Stimulated activated naive CD8-positive, alpha-beta T cell treated with anti-CD3 and anti-CD28 coated beads, Interleukin-15, Interleukin-2, amounts not matched to agents 100 ng/mL and 50 ng/mL, for 24 hours (primary cell): Measurements from ENCODE around the gene DNAJC6.
"Not testable (repeated sequence)": the region's sequence is repeated elsewhere in the genome, so short reads cannot be mapped to it uniquely, and the experiment has no call there.

Source experiments
- H3K27ac Mint-ChIP-seq: one replicate; pipeline ENCODE4 v1.8.0; 2021; ENCODE audit warnings: mild to moderate bottlenecking, mixed read lengths
- H3K27me3 Mint-ChIP-seq: one replicate; pipeline ENCODE4 v1.8.0; 2021; ENCODE audit warnings: mixed read lengths
- H3K36me3 Mint-ChIP-seq: one replicate; pipeline ENCODE4 v1.8.0; 2021; ENCODE audit warnings: low read depth, mixed read lengths
- H3K4me1 Mint-ChIP-seq: one replicate; pipeline ENCODE4 v1.8.0; 2021; ENCODE audit warnings: low read depth, mixed read lengths
- H3K4me3 Mint-ChIP-seq: one replicate; pipeline ENCODE4 v1.8.0; 2021; ENCODE audit warnings: mild to moderate bottlenecking, mixed read lengths
- H3K9me3 Mint-ChIP-seq: one replicate; pipeline ENCODE4 v1.8.0; 2021; ENCODE audit warnings: mixed read lengths

Gene DNAJC6

DNA sequence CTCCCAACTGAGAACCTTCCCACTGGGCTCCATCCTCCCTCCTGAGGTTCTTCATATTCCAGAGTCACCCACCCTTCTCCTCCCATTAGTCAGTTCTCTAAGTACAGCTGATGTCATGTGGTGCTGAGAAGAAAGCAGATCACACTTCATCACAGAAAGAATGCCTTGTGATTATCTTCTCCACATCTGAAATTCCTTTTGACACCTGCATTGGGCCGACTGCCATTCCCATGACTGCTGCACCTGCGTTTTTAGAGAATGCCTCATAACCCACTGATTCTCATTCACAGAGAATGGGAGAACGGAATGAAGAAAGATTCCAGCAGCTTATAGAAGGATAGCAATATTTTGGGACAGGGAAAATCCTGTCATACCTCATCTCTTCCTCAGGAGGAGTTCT, 125.4 kb downstream of the DNAJC6 start:
- H3K27me3 Mint-ChIP-seq, result no peaks in the 10 kb centered on the region
- H3K4me3 Mint-ChIP-seq, result no peak overlapping the region
- H3K36me3 Mint-ChIP-seq, result peaks cover 15% of the 10 kb centered on the region
- peaks cover 4% of the 10 kb centered on the region for H3K4me1 Mint-ChIP-seq
- no peaks in the 10 kb centered on the region for H3K9me3 Mint-ChIP-seq
- H3K27ac Mint-ChIP-seq, result no peak overlapping the region

DNA sequence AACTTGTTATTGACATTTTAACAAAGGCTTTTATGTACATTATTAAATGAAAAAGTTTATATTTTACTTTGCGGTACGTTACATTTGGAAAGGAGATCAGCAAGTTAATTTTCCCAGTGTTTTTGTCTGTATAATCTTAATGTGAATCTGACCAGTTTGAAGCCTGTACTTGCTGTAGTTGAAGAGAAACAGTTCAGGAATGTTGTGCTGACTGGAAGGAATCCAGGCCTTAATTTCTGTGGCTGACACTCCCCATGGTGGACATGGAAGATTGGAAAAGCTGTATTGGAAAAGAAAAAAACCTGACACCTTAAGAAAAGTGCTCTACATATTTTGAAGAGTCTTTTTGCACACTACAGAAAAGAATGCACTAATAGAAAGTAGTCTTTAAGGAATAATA, 126.6 kb downstream of the DNAJC6 start:
- H3K4me1 Mint-ChIP-seq, result peaks cover under 1% of the 10 kb centered on the region
- H3K27ac Mint-ChIP-seq, result no peak overlapping the region
- H3K27me3 Mint-ChIP-seq, result no peaks in the 10 kb centered on the region
- no peaks in the 10 kb centered on the region for H3K9me3 Mint-ChIP-seq
- peaks cover 11% of the 10 kb centered on the region for H3K36me3 Mint-ChIP-seq
- H3K4me3 Mint-ChIP-seq, result no peak overlapping the region

DNA sequence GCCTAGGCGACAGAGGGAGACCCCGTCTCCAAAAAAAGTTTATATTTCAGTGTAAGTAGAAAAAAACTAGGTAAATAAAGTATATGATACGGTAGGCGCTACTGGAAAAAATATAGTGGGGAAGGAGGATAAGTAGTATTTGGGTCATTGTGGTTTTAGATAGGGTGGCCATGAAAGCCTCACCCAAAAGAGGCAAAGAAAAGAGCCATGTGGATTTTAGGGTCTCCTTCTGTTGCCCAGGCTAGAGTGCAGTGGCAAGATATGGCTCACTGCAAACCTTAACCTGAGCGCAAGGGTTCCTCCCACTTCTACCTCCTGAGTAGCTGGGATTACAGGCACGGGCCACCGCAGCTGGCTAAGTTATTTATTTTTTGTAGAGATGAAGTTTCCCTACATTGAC, 128.3 kb downstream of the DNAJC6 start:
- peaks cover 11% of the 10 kb centered on the region for H3K36me3 Mint-ChIP-seq
- H3K27me3 Mint-ChIP-seq, result no peaks in the 10 kb centered on the region
- no peak overlapping the region for H3K27ac Mint-ChIP-seq
- H3K9me3 Mint-ChIP-seq, result no peaks in the 10 kb centered on the region
- no peak overlapping the region for H3K4me3 Mint-ChIP-seq
- no peaks in the 10 kb centered on the region for H3K4me1 Mint-ChIP-seq

DNA sequence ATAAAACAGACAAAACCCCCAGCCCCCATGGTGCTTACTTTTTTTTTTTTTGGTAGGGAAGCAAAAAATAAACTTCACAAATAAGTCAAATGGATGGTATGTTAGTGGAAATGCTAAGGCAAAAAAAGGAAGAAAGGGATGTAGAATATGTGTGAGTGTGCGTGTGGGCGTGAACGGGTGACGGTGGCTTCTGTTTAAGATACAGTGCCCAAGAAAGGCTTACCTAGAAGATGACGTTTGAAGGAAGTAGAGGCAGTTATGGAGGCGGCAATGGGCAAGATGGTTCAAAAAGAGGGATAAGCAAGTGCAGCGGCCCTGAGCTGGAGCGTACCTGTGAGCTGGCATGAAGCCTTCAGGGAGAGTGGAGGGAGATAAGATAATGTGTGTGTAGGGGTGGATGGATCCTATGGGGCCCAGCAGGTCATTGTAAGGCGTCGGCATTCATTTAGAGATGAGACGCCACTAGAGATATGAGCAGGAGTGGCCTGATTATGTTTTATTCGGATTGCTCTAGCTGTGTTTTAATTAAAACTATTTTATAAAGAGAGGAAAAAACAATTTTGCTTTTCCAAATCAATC, 131.1 kb downstream of the DNAJC6 start:
- H3K27me3 Mint-ChIP-seq, result no peaks in the 10 kb centered on the region
- H3K36me3 Mint-ChIP-seq, result no peaks in the 10 kb centered on the region
- no peak overlapping the region for H3K4me3 Mint-ChIP-seq
- H3K27ac Mint-ChIP-seq, result no peak overlapping the region
- no peaks in the 10 kb centered on the region for H3K4me1 Mint-ChIP-seq
- no peaks in the 10 kb centered on the region for H3K9me3 Mint-ChIP-seq

DNA sequence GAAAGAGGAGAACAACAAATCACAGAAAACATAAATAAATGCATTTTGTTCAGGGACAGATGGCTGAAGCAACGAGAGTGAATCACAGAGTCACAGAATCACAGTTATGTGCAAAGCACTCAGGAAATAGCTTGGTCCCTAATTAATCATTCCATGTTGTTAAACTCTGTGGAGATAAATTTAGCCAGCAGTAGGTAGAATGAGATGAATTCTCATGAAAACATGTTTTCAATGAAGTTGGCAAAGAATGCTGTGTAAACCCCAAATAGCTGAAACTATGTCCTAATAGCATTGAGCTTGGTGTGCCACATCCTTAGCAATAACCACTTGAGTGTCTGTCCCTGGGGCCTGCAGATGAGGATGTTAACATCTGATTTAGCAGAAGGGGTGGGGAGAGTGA, 131.6 kb downstream of the DNAJC6 start:
- no peaks in the 10 kb centered on the region for H3K36me3 Mint-ChIP-seq
- no peaks in the 10 kb centered on the region for H3K27me3 Mint-ChIP-seq
- H3K4me1 Mint-ChIP-seq, result no peaks in the 10 kb centered on the region
- no peak overlapping the region for H3K4me3 Mint-ChIP-seq
- no peaks in the 10 kb centered on the region for H3K9me3 Mint-ChIP-seq
- no peak overlapping the region for H3K27ac Mint-ChIP-seq

DNA sequence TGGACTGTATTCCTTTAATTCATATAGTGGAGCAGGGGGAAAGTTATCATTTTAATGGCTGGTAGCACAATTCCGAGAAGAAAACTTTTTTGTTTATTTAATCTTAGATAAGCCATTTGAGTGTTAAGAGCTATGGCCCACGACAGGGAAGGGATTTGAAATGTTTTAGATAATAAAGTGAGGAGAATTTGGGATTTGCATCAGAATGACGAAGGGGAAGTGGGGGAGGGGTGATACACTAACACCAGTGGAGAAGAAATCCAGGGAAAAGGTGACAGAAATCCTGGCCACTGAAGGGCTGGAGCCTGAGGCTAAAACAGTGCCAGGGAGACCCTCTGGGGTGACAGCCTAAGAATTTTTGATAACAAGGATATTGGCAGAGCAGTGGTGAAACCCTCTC, 132.1 kb downstream of the DNAJC6 start:
- no peak overlapping the region for H3K4me3 Mint-ChIP-seq
- H3K36me3 Mint-ChIP-seq, result no peaks in the 10 kb centered on the region
- H3K27ac Mint-ChIP-seq, result no peak overlapping the region
- no peaks in the 10 kb centered on the region for H3K4me1 Mint-ChIP-seq
- H3K9me3 Mint-ChIP-seq, result no peaks in the 10 kb centered on the region
- no peaks in the 10 kb centered on the region for H3K27me3 Mint-ChIP-seq

DNA sequence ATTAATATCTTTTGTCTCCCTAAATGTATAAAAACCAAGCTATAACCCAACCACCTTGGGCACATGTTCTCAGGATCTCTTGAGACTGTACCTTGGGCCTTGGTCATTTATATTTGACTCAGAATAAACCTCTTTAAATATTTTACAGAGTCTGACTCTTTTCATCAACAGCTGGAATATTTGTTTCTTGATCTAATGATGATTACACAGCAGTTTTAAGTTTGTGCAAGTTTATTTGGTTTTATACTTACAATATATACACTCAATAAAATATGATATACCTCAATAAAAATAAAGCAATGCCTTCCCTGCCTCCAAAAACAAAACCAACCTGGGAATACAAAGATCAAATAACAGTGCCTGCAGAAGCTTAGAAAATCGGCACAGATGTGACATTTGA, 133.1 kb downstream of the DNAJC6 start:
- no peak overlapping the region for H3K27ac Mint-ChIP-seq
- no peaks in the 10 kb centered on the region for H3K27me3 Mint-ChIP-seq
- H3K9me3 Mint-ChIP-seq, result no peaks in the 10 kb centered on the region
- no peaks in the 10 kb centered on the region for H3K4me1 Mint-ChIP-seq
- no peak overlapping the region for H3K4me3 Mint-ChIP-seq
- H3K36me3 Mint-ChIP-seq, result no peaks in the 10 kb centered on the region

DNA sequence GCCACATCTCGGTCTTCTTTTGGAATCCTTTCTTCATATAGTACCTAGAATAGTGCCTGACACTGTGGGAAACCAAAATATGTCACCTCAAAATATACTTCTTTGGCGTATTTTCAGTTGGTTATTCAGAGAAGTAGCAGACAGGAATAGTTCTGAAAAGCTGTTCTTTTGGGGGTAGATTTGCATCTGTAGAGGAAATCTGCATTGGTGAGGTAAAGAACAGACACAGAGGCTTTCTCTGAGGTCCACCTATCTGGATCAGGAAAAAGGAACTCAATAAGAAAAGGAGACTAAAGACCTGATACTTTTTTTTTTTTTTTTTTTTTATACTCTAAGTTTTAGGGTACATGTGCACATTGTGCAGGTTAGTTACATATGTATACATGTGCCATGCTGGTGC, 134.3 kb downstream of the DNAJC6 start:
- Mint-ChIP-seq H3K27ac (no peak overlapping the region), H3K27me3 (no peaks in the 10 kb centered on the region), H3K9me3 (no peaks in the 10 kb centered on the region), H3K4me3 (no peak overlapping the region), H3K36me3 (no peaks in the 10 kb centered on the region), H3K4me1 (no peaks in the 10 kb centered on the region)

DNA sequence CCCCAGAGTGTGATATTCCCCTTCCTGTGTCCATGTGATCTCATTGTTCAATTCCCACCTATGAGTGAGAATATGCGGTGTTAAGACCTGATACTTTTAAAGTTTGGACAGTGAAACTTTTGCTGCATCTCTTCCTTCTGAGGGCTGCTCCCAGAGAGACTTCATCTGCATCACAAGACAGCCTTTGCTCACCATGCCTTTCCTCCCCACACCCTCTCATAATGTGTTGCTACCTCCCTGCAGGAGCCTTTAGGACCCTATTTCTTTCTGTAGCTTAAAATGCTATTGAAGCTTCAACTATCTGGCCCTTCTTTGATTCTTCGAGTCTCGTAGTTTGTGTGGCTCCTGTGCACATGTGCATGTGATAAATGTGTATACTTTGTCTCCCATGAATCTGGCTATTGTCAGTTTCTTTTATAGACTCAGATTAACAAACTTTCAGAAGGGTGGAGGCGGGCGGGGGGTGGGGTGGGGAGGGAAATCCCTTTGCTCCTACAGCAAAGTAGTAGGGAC, 134.8 kb downstream of the DNAJC6 start:
- no peaks in the 10 kb centered on the region for H3K9me3 Mint-ChIP-seq
- no peaks in the 10 kb centered on the region for H3K36me3 Mint-ChIP-seq
- no peak overlapping the region for H3K4me3 Mint-ChIP-seq
- no peaks in the 10 kb centered on the region for H3K27me3 Mint-ChIP-seq
- H3K4me1 Mint-ChIP-seq, result no peaks in the 10 kb centered on the region
- no peak overlapping the region for H3K27ac Mint-ChIP-seq

DNA sequence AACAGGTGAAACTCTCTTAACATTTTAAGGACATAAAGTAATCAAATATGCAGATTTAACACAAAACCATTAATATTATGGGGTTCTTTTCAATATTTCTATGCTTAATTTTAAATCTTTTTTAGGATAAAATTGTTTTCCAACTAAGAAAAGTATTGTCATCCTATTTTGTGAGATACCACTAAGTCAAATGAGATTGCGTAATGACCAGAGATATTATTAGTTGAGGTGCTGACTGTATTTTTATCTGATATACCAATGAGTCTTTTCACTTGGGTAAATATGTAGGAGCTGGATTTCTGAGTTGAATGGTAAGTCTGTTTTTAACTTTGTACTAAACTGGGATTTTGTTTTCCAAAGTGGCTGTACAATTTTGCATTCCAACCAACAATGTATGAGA, 136.5 kb downstream of the DNAJC6 start:
- no peak overlapping the region for H3K27ac Mint-ChIP-seq
- H3K4me1 Mint-ChIP-seq, result no peaks in the 10 kb centered on the region
- H3K36me3 Mint-ChIP-seq, result no peaks in the 10 kb centered on the region
- no peaks in the 10 kb centered on the region for H3K9me3 Mint-ChIP-seq
- H3K4me3 Mint-ChIP-seq, result no peak overlapping the region
- H3K27me3 Mint-ChIP-seq, result no peaks in the 10 kb centered on the region

DNA sequence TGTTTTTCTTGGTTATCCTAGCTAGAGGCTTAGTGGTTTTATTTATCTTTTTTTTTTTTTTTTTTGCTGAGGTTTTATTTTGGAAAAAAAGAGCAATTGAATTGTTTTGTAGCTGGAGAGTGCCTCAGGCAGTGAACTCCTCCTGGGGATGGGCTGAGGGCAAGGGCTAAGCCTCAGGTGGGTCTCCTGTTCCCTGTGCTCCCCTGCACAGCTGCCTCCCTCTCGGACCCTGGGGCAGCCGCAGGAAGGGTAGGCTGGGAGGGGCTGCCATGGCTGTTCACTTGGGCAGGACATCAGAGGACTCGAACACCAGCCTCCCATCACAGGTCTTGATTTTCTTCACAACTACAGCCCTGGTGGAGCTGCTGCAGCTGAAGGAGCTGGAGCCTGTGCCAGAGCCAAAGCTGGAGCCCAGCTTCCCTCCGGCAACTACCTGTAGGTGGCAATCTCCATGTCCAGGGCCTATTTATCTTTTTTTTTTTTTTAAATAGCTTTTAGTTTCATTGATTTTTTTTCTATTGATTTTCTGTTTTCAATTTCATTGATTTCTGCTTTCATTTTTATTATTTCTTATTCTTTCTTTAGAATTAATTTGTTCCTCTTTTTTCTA, 140.0 kb downstream of the DNAJC6 start:
- no peaks in the 10 kb centered on the region for H3K9me3 Mint-ChIP-seq
- no peaks in the 10 kb centered on the region for H3K4me1 Mint-ChIP-seq
- H3K4me3 Mint-ChIP-seq, result no peak overlapping the region
- H3K27me3 Mint-ChIP-seq, result no peaks in the 10 kb centered on the region
- no peak overlapping the region for H3K27ac Mint-ChIP-seq
- no peaks in the 10 kb centered on the region for H3K36me3 Mint-ChIP-seq

DNA sequence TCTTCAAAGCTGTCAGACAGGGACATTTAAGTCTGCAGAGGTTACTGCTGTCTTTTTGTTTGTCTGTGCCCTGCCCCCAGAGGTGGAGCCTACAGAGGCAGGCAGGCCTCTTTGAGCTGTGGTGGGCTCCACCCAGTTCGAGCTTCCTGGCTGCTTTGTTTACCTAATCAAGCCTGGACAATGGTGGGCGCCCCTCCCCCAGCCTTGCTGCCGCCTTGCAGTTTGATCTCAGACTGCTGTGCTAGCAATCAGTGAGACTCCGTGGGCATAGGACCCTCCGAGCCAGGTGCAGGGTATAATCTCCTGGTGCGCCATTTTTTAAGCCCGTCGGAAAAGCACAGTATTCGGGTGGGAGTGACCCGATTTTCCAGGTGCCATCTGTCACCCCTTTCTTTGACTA, 146.3 kb downstream of the DNAJC6 start:
- not testable (repeated sequence) for H3K4me3 Mint-ChIP-seq, H3K27ac Mint-ChIP-seq, H3K27me3 Mint-ChIP-seq
- Mint-ChIP-seq H3K9me3 (peaks cover 14% of the 10 kb centered on the region), H3K36me3 (peaks cover 11% of the 10 kb centered on the region), H3K4me1 (peaks cover 14% of the 10 kb centered on the region)

DNA sequence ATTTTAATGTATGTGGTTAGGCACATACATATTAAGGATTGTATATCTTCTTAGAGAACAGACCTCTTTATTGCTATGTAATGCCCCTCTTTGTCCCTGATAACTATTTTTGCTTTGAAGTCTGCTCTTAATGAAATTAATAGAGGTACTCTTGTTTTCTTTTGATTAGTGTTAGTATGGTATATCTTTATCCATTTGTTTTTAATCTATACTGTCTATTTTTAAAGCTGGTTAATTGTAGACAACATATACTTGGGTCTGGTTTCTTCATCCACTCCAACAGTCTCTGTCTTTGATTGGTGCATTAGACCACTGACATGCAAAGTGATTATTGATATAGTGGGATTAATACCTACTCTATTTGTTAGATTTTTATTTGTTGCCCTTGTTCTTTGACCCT, 147.1 kb downstream of the DNAJC6 start:
- H3K4me3 Mint-ChIP-seq, result no peak overlapping the region
- peaks cover 14% of the 10 kb centered on the region for H3K4me1 Mint-ChIP-seq
- H3K27me3 Mint-ChIP-seq, result no peaks in the 10 kb centered on the region
- H3K27ac Mint-ChIP-seq, result no peak overlapping the region
- H3K9me3 Mint-ChIP-seq, result peaks cover 14% of the 10 kb centered on the region
- peaks cover 11% of the 10 kb centered on the region for H3K36me3 Mint-ChIP-seq

DNA sequence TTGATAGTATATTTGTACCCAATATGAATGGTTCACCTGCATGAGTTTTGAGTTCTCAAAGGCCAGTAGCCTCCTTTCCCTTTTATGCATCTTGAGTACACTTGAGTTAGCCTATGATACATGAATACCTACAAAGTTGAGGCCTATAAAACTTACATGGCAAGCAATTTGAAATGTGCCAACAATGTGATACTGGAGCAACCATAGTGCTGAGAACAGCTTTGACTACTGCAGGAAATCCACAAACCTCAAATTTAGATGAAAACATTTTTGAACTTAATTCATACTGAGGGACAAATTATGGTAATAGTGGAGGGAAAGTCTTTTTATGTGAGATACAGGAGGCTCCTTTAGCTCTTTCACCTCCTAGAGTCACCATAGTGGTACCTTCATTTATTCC, 148.5 kb downstream of the DNAJC6 start:
- Mint-ChIP-seq H3K4me1 (peaks cover 14% of the 10 kb centered on the region), H3K4me3 (no peak overlapping the region), H3K36me3 (peaks cover 11% of the 10 kb centered on the region), H3K27ac (no peak overlapping the region), H3K9me3 (peaks cover 14% of the 10 kb centered on the region), H3K27me3 (no peaks in the 10 kb centered on the region)

DNA sequence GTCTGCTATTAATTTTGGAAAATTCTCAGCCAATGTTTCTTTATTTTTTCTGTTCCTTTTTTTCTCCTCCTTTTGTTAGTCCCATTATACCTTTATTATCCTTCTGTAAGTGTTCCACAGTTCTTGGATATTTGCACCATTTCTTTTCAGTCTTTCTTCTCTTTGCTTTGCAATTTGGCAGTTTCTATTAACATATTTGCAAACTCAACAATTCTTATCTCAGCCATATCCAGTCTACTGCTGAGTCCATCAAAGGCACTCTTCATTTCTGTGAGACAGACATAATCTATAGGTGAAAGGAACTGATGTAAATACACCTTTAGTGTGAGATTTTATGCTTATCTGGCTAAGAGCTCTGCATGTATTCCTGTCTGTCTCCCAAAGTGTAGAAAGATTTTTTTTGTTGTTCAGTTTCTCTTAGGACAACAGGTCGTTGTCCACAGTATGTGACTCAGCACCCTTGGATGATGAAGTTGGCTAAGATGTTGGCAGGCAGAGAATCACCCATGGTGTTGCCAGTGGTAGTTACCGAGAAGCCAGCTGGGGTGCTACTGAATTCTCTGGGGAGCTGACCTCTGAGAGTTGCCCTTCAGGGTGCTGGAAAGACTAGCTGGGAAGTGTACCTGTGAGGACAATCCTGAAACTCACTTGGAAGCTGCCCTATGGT, 149.5 kb downstream of the DNAJC6 start:
- Mint-ChIP-seq H3K27me3 (no peaks in the 10 kb centered on the region), H3K27ac (no peak overlapping the region), H3K36me3 (peaks cover 11% of the 10 kb centered on the region), H3K4me3 (no peak overlapping the region), H3K9me3 (peaks cover 14% of the 10 kb centered on the region), H3K4me1 (peaks cover 14% of the 10 kb centered on the region)

DNA sequence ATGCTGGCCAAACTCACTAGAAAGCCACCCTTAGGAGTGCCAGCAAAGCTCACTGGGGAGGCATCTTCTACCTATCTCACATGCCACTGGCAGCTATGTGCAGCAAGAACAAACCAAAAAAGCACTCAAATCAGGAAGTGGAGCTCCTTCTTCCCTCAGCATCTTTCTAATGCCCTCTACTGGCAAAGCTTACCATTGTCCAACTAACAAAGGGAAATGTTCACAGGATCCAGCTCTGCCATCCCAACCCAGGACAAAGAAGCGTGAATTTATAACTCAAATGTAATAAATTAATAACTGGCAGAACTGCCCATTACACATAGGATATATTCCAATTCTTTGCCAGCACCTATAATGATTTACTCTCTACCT, 150.0 kb downstream of the DNAJC6 start:
- Mint-ChIP-seq H3K27me3 (no peaks in the 10 kb centered on the region), H3K27ac (no peak overlapping the region), H3K9me3 (peaks cover 14% of the 10 kb centered on the region), H3K36me3 (peaks cover 11% of the 10 kb centered on the region), H3K4me1 (peaks cover 14% of the 10 kb centered on the region), H3K4me3 (no peak overlapping the region)
